Measurements from ENCODE around the gene WASF2.
A peak's percentile ranks its signal among the peaks of the same experiment; 100 is the strongest.
"Not testable (repeated sequence)": the region's sequence is repeated elsewhere in the genome, so short reads cannot be mapped to it uniquely, and the experiment has no call there.

The WASF2 gene

GRCh38 chr1:27478098-27478497 is 11.9 kb downstream of the WASF2 start:
- no peaks in the 10 kb centered on the region for H3K27me3 ChIP-seq (replicated peaks; ENCODE audit: control insufficient read depth, insufficient read depth, low read length, poor library complexity, severe bottlenecking)
- DNase-seq, result no peak
- no peaks in the 10 kb centered on the region for H3K9me3 ChIP-seq (ENCODE audit: control insufficient read depth, low read length)
- H3K27ac ChIP-seq (ENCODE audit: insufficient read depth, low read length, poor library complexity, severe bottlenecking), result no peak overlapping the region
- H3K36me3 ChIP-seq (ENCODE audit: control insufficient read depth, insufficient read depth, low read length), result peaks cover 5% of the 10 kb centered on the region
- H3K4me3 ChIP-seq (ENCODE audit: insufficient read depth, low read depth, low read length, poor library complexity, severe bottlenecking), result no peak overlapping the region
- peaks cover 8% of the 10 kb centered on the region for H3K4me1 ChIP-seq (ENCODE audit: control insufficient read depth, insufficient read depth, low read length, poor library complexity, severe bottlenecking)

- H3K4me1 ChIP-seq (ENCODE audit: control insufficient read depth, insufficient read depth, low read length, poor library complexity, severe bottlenecking), result peaks cover 8% of the 10 kb centered on the region
- DNase-seq, result no peak
- H3K4me3 ChIP-seq (ENCODE audit: insufficient read depth, low read depth, low read length, poor library complexity, severe bottlenecking), result no peak overlapping the region
- no peaks in the 10 kb centered on the region for H3K27me3 ChIP-seq (replicated peaks; ENCODE audit: control insufficient read depth, insufficient read depth, low read length, poor library complexity, severe bottlenecking)
- H3K9me3 ChIP-seq (ENCODE audit: control insufficient read depth, low read length), result no peaks in the 10 kb centered on the region
- H3K27ac ChIP-seq (ENCODE audit: insufficient read depth, low read length, poor library complexity, severe bottlenecking), result peak overlapping the region; percentile 0
- peaks cover 5% of the 10 kb centered on the region for H3K36me3 ChIP-seq (ENCODE audit: control insufficient read depth, insufficient read depth, low read length)
Measured at GRCh38 chr1:27476237-27476636, 13.7 kb downstream of the WASF2 start.

GRCh38 chr1:27475720-27476119 is 14.2 kb downstream of the WASF2 start:
- H3K9me3 ChIP-seq (ENCODE audit: control insufficient read depth, low read length), result no peaks in the 10 kb centered on the region
- no peaks in the 10 kb centered on the region for H3K27me3 ChIP-seq (replicated peaks; ENCODE audit: control insufficient read depth, insufficient read depth, low read length, poor library complexity, severe bottlenecking)
- peak overlapping the region; percentile 0 for H3K27ac ChIP-seq (ENCODE audit: insufficient read depth, low read length, poor library complexity, severe bottlenecking)
- peaks cover 8% of the 10 kb centered on the region for H3K4me1 ChIP-seq (ENCODE audit: control insufficient read depth, insufficient read depth, low read length, poor library complexity, severe bottlenecking)
- DNase-seq, result no peak
- peaks cover 5% of the 10 kb centered on the region for H3K36me3 ChIP-seq (ENCODE audit: control insufficient read depth, insufficient read depth, low read length)
- no peak overlapping the region for H3K4me3 ChIP-seq (ENCODE audit: insufficient read depth, low read depth, low read length, poor library complexity, severe bottlenecking)

- peaks cover 8% of the 10 kb centered on the region for H3K4me1 ChIP-seq (ENCODE audit: control insufficient read depth, insufficient read depth, low read length, poor library complexity, severe bottlenecking)
- no peak for DNase-seq
- no peaks in the 10 kb centered on the region for H3K9me3 ChIP-seq (ENCODE audit: control insufficient read depth, low read length)
- peaks cover 5% of the 10 kb centered on the region for H3K36me3 ChIP-seq (ENCODE audit: control insufficient read depth, insufficient read depth, low read length)
- H3K27me3 ChIP-seq (replicated peaks; ENCODE audit: control insufficient read depth, insufficient read depth, low read length, poor library complexity, severe bottlenecking), result no peaks in the 10 kb centered on the region
- H3K4me3 ChIP-seq (ENCODE audit: insufficient read depth, low read depth, low read length, poor library complexity, severe bottlenecking), result no peak overlapping the region
- no peak overlapping the region for H3K27ac ChIP-seq (ENCODE audit: insufficient read depth, low read length, poor library complexity, severe bottlenecking)
Measured at GRCh38 chr1:27473755-27474154, 16.2 kb downstream of the WASF2 start.

GRCh38 chr1:27472098-27472497 is 17.9 kb downstream of the WASF2 start:
- not testable (repeated sequence) for H3K4me3 ChIP-seq (ENCODE audit: insufficient read depth, low read depth, low read length, poor library complexity, severe bottlenecking); H3K4me1 ChIP-seq (ENCODE audit: control insufficient read depth, insufficient read depth, low read length, poor library complexity, severe bottlenecking); H3K27me3 ChIP-seq (replicated peaks; ENCODE audit: control insufficient read depth, insufficient read depth, low read length, poor library complexity, severe bottlenecking); H3K9me3 ChIP-seq (ENCODE audit: control insufficient read depth, low read length); H3K36me3 ChIP-seq (ENCODE audit: control insufficient read depth, insufficient read depth, low read length); H3K27ac ChIP-seq (ENCODE audit: insufficient read depth, low read length, poor library complexity, severe bottlenecking); DNase-seq

GRCh38 chr1:27471477-27471876 is 18.5 kb downstream of the WASF2 start:
- no peaks in the 10 kb centered on the region for H3K9me3 ChIP-seq (ENCODE audit: control insufficient read depth, low read length)
- H3K27me3 ChIP-seq (replicated peaks; ENCODE audit: control insufficient read depth, insufficient read depth, low read length, poor library complexity, severe bottlenecking), result no peaks in the 10 kb centered on the region
- H3K36me3 ChIP-seq (ENCODE audit: control insufficient read depth, insufficient read depth, low read length), result peaks cover 1% of the 10 kb centered on the region
- H3K4me3 ChIP-seq (ENCODE audit: insufficient read depth, low read depth, low read length, poor library complexity, severe bottlenecking), result no peak overlapping the region
- H3K27ac ChIP-seq (ENCODE audit: insufficient read depth, low read length, poor library complexity, severe bottlenecking), result no peak overlapping the region
- DNase-seq, result no peak
- H3K4me1 ChIP-seq (ENCODE audit: control insufficient read depth, insufficient read depth, low read length, poor library complexity, severe bottlenecking), result peaks cover 8% of the 10 kb centered on the region

- Histone ChIP-seq H3K4me3 (ENCODE audit: insufficient read depth, low read depth, low read length, poor library complexity, severe bottlenecking) (no peak overlapping the region), H3K9me3 (ENCODE audit: control insufficient read depth, low read length) (no peaks in the 10 kb centered on the region), H3K27ac (ENCODE audit: insufficient read depth, low read length, poor library complexity, severe bottlenecking) (no peak overlapping the region), H3K27me3 (replicated peaks; ENCODE audit: control insufficient read depth, insufficient read depth, low read length, poor library complexity, severe bottlenecking) (no peaks in the 10 kb centered on the region), H3K36me3 (ENCODE audit: control insufficient read depth, insufficient read depth, low read length) (peaks cover 5% of the 10 kb centered on the region), H3K4me1 (ENCODE audit: control insufficient read depth, insufficient read depth, low read length, poor library complexity, severe bottlenecking) (no peaks in the 10 kb centered on the region)
- DNase-seq, result no peak
Measured at GRCh38 chr1:27469334-27469733, 20.6 kb downstream of the WASF2 start.

GRCh38 chr1:27468378-27468777 is 21.6 kb downstream of the WASF2 start:
- not testable (repeated sequence) for H3K27ac ChIP-seq (ENCODE audit: insufficient read depth, low read length, poor library complexity, severe bottlenecking); H3K4me3 ChIP-seq (ENCODE audit: insufficient read depth, low read depth, low read length, poor library complexity, severe bottlenecking); DNase-seq; H3K27me3 ChIP-seq (replicated peaks; ENCODE audit: control insufficient read depth, insufficient read depth, low read length, poor library complexity, severe bottlenecking); H3K4me1 ChIP-seq (ENCODE audit: control insufficient read depth, insufficient read depth, low read length, poor library complexity, severe bottlenecking); H3K36me3 ChIP-seq (ENCODE audit: control insufficient read depth, insufficient read depth, low read length); H3K9me3 ChIP-seq (ENCODE audit: control insufficient read depth, low read length)

- Histone ChIP-seq H3K4me1 (ENCODE audit: control insufficient read depth, insufficient read depth, low read length, poor library complexity, severe bottlenecking) (peaks cover 4% of the 10 kb centered on the region), H3K27ac (ENCODE audit: insufficient read depth, low read length, poor library complexity, severe bottlenecking) (no peak overlapping the region), H3K36me3 (ENCODE audit: control insufficient read depth, insufficient read depth, low read length) (peaks cover 5% of the 10 kb centered on the region), H3K4me3 (ENCODE audit: insufficient read depth, low read depth, low read length, poor library complexity, severe bottlenecking) (no peak overlapping the region), H3K27me3 (replicated peaks; ENCODE audit: control insufficient read depth, insufficient read depth, low read length, poor library complexity, severe bottlenecking) (no peaks in the 10 kb centered on the region), H3K9me3 (ENCODE audit: control insufficient read depth, low read length) (no peaks in the 10 kb centered on the region)
- no peak for DNase-seq
Measured at GRCh38 chr1:27464926-27465647, 24.9 kb downstream of the WASF2 start.

GRCh38 chr1:27463916-27464315 is 26.1 kb downstream of the WASF2 start:
- DNase-seq; H3K27ac ChIP-seq (ENCODE audit: insufficient read depth, low read length, poor library complexity, severe bottlenecking); H3K4me1 ChIP-seq (ENCODE audit: control insufficient read depth, insufficient read depth, low read length, poor library complexity, severe bottlenecking); H3K27me3 ChIP-seq (replicated peaks; ENCODE audit: control insufficient read depth, insufficient read depth, low read length, poor library complexity, severe bottlenecking); H3K9me3 ChIP-seq (ENCODE audit: control insufficient read depth, low read length); H3K36me3 ChIP-seq (ENCODE audit: control insufficient read depth, insufficient read depth, low read length); H3K4me3 ChIP-seq (ENCODE audit: insufficient read depth, low read depth, low read length, poor library complexity, severe bottlenecking): not testable (repeated sequence)
